ENCODE measurements around the gene MYH14.

DNA sequence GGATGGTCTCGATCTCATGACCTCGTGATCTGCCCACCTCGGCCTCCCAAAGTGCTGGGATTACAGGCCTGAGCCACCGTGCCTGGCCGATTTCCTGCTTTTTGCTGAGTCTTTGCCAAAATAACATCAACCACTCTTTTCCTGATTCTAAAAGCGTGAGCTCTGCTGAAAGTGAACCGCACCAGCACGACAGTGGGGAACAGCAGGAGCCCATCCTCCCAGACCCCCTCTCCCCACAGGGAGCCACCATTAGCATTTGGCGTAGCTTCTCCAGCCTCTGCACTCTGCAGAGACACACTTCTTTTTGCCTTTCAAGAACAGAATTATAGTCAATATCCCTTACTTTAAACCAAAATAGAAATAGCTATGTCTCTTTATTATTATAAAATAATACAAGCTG, 41.3 kb downstream of the MYH14 start:
- TF ChIP-seq, protein P1, sequence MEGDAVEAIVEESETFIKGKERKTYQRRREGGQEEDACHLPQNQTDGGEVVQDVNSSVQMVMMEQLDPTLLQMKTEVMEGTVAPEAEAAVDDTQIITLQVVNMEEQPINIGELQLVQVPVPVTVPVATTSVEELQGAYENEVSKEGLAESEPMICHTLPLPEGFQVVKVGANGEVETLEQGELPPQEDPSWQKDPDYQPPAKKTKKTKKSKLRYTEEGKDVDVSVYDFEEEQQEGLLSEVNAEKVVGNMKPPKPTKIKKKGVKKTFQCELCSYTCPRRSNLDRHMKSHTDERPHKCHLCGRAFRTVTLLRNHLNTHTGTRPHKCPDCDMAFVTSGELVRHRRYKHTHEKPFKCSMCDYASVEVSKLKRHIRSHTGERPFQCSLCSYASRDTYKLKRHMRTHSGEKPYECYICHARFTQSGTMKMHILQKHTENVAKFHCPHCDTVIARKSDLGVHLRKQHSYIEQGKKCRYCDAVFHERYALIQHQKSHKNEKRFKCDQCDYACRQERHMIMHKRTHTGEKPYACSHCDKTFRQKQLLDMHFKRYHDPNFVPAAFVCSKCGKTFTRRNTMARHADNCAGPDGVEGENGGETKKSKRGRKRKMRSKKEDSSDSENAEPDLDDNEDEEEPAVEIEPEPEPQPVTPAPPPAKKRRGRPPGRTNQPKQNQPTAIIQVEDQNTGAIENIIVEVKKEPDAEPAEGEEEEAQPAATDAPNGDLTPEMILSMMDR (IDR thresholded peaks at IDR 0.05): no peak
- TF ChIP-seq POLR2A (IDR thresholded peaks at IDR 0.05): no peak
- TF ChIP-seq POLR2AphosphoS5 (IDR thresholded peaks at IDR 0.05): no peak

Measured in breast epithelium (tissue), 3 donors.